Hepatocyte (in vitro differentiated cells): ENCODE data around the gene POLR1D. TPM values are rescaled to one million over a fixed set of nuclear protein-coding genes. Genes with fewer than 3 reads are reported as not detected.

Experiments used
- DNase-seq: peaks from one replicate; pipeline ENCODE4 v3.0.0-alpha.2; 2016; ENCODE audit warnings: low spot score
- H2AFZ ChIP-seq: fragments of 200-600 bp; sonication (generic); 2 replicates; pipeline ENCODE4 v1.6.0; 2016; ENCODE audit warnings: antibody characterized with exemption, mild to moderate bottlenecking
- H3K27ac ChIP-seq: fragments of 200-600 bp; sonication (generic); 2 replicates; pipeline ENCODE4 v1.5.1; 2016; ENCODE audit warnings: mild to moderate bottlenecking
- H3K27me3 ChIP-seq: fragments of 200-600 bp; sonication (generic); 2 replicates; pipeline ENCODE4 v1.6.1; 2016
- H3K36me3 ChIP-seq: fragments of 200-600 bp; sonication (generic); replicated peaks from 2 replicates; pipeline ENCODE4 v1.5.1; 2016; ENCODE audit warnings: low read depth; ENCODE audit not compliant: insufficient read depth
- H3K4me1 ChIP-seq: fragments of 200-600 bp; sonication (generic); 2 replicates; pipeline ENCODE4 v1.5.1; 2016; ENCODE audit warnings: mild to moderate bottlenecking, moderate library complexity; ENCODE audit not compliant: insufficient read depth
- H3K4me2 ChIP-seq: fragments of 200-600 bp; sonication (generic); 2 replicates; pipeline ENCODE4 v1.6.0; 2016
- H3K4me3 ChIP-seq: fragments of 200-600 bp; sonication (generic); 2 replicates; pipeline ENCODE4 v1.5.1; 2016; ENCODE audit warnings: mild to moderate bottlenecking
- H3K79me2 ChIP-seq: fragments of 200-600 bp; sonication (generic); 2 replicates; pipeline ENCODE4 v1.6.0; 2017; ENCODE audit warnings: mild to moderate bottlenecking
- H3K9me2 ChIP-seq: fragments of 200-600 bp; sonication (generic); replicated peaks from 2 replicates; pipeline ENCODE4 v1.6.0; 2017; ENCODE audit warnings: mild to moderate bottlenecking; ENCODE audit not compliant: insufficient read depth
- H3K9me3 ChIP-seq: fragments of 200-600 bp; sonication (generic); 2 replicates; pipeline ENCODE4 v1.5.1; 2016; ENCODE audit warnings: low read depth, mild to moderate bottlenecking
- H4K20me1 ChIP-seq: fragments of 200-600 bp; sonication (generic); 2 replicates; pipeline ENCODE4 v1.6.0; 2016; ENCODE audit warnings: mild to moderate bottlenecking; ENCODE audit not compliant: insufficient read depth, poor library complexity, severe bottlenecking
- CTCF ChIP-seq: fragments of 200-600 bp; sonication (generic); IDR thresholded peaks from 2 replicates; pipeline ENCODE4 v1.5.1; 2016; ENCODE audit warnings: antibody characterized with exemption, mild to moderate bottlenecking; ENCODE audit not compliant: poor library complexity
- EZH2 ChIP-seq: fragments of 200-600 bp; sonication (generic); IDR thresholded peaks from 2 replicates; pipeline ENCODE4 v1.6.1; 2016; ENCODE audit warnings: antibody characterized with exemption, mild to moderate bottlenecking, borderline replicate concordance
- EZH2phosphoT487 ChIP-seq: fragments of 200-600 bp; sonication (generic); IDR thresholded peaks from one replicate; pipeline ENCODE4 v1.6.1; 2018; ENCODE audit warnings: antibody characterized with exemption, mild to moderate bottlenecking, low read depth, moderate library complexity; ENCODE audit not compliant: unreplicated experiment, severe bottlenecking
- WGBS: methylation state at CpG from one replicate; pipeline ENCODE4 v1.1.6; 2016; ENCODE audit warnings: low lambda C conversion rate; ENCODE audit errors: missing lambda C conversion rate; 5-methylcytosine and 5-hydroxymethylcytosine counted together
- polyA plus RNA-seq: library from polyadenylated mRNA; unstranded; fragments of >200 nt; fragmentation: Nextera tagmentation; extraction: Ambion mirVana; gene quantifications from 2 replicates; pipeline ENCODE4 v1.2.1, GENCODE V29; 2016
- total RNA-seq: library from RNA; depleted of rRNA; stranded (reverse); fragments of >200 nt; gene quantifications from 2 replicates; pipeline ENCODE4 v1.2.3, GENCODE V29; 2014

Gene POLR1D
- total and polyA plus RNA-seq, 2 experiments from 2014 or later, result 106 to 116 TPM

DNA sequence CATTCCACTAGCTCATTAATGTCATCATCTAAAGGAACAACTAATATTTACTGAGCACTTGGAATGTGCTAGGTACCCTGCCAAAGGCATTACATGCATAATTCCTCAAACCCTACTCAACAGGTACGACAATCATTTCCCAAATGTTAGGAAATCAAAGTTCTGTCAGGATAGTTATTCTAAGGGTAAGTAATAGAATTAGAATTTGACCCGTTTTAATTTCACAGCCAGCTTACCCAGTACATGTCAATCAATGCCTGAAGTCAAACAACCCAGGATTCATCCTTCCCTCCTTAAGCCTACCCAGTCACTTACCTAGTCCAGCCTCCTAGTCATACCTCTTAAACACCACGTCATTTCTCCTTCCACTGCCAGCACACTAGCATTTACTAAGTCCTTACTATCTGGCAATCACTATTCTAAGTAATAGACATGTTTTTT is 3.8 kb upstream of the POLR1D start:
- Histone ChIP-seq H3K4me1 (peaks cover 43% of the 10 kb centered on the region), H3K79me2 (peaks cover 82% of the 10 kb centered on the region), H3K27ac (peak overlapping the region; percentile 93), H3K4me3 (peak overlapping the region; percentile 83), H4K20me1 (peaks cover 26% of the 10 kb centered on the region), H3K9me2 (no peaks in the 10 kb centered on the region), H3K9me3 (no peaks in the 10 kb centered on the region), H3K4me2 (peak overlapping the region; percentile 79), H2AFZ (no peak overlapping the region), H3K36me3 (no peaks in the 10 kb centered on the region), H3K27me3 (no peaks in the 10 kb centered on the region)
- no peak for TF ChIP-seq EZH2phosphoT487
- DNase-seq, result no peak
- WGBS, result 63% methylated on average over 3 of the region's 3 CpGs

GRCh38 chr13:27619093-27619727 is 2.5 kb upstream of the POLR1D start:
- Histone ChIP-seq H4K20me1 (peaks cover 34% of the 10 kb centered on the region), H3K27ac (peak overlapping the region; percentile 93), H3K4me3 (peak overlapping the region; percentile 83), H3K9me3 (no peaks in the 10 kb centered on the region), H3K27me3 (no peaks in the 10 kb centered on the region), H2AFZ (peak overlapping the region; percentile 73), H3K9me2 (no peaks in the 10 kb centered on the region), H3K4me2 (peak overlapping the region; percentile 79), H3K79me2 (peaks cover 82% of the 10 kb centered on the region), H3K36me3 (no peaks in the 10 kb centered on the region), H3K4me1 (peaks cover 45% of the 10 kb centered on the region)
- 22% methylated on average over 10 of the region's 10 CpGs for WGBS
- TF ChIP-seq EZH2phosphoT487 (no peak), CTCF (no peak), EZH2 (no peak)
- no peak for DNase-seq

- Histone ChIP-seq H3K4me3 (peak overlapping the region; percentile 83), H3K27me3 (no peaks in the 10 kb centered on the region), H2AFZ (peak overlapping the region; percentile 73), H3K27ac (peak overlapping the region; percentile 93), H3K79me2 (peaks cover 82% of the 10 kb centered on the region), H3K36me3 (no peaks in the 10 kb centered on the region), H3K9me3 (no peaks in the 10 kb centered on the region), H4K20me1 (peaks cover 41% of the 10 kb centered on the region), H3K4me1 (peaks cover 46% of the 10 kb centered on the region), H3K4me2 (peak overlapping the region; percentile 79), H3K9me2 (no peaks in the 10 kb centered on the region)
- TF ChIP-seq EZH2 (no peak), CTCF (peak; percentile 27)
- no peak for DNase-seq
- under 1% methylated on average over 34 of the region's 47 CpGs for WGBS
These were observed 1.8 kb upstream of the POLR1D start for GRCh38 chr13:27619728-27620376.

DNA sequence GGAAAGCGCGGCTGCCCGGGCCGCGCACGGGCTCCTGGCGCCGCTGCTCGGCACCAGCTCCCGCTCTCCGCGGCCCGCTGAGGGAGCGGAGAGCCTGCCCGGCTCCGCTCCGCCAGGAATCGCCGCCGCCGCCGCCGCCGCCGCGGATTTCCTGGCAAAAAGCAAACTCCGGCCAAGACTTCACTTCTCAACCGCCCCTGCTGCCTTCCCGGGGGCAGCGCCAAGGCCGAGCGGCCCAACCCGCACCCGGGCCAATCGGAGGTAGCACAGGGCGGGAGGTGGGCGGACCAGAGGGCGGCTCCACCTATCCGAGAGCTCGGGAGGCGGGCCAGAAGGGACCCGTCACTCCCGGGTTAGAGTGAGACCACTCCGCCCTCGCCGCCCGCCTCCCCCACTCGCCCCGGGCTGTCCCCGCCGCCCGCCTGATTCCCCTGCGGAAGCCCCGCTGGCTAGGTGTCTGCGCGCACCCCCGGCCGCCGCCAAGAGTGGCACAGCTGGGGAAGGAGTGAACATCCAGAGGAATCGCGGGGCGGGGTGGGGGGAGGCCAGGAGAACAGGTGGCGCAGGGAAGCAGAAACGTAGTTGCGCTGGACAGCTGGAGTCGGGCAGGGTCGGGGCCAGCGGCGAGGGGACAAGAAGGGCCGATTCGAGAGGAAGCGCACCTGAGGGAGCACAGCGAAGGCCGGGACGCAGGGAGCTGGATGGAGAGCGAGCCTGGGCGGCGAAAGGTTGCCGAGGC is 1.1 kb upstream of the POLR1D start, which contains the start of gene LNX2:
Gene LNX2, minus strand, starts transcription at position 153 of the 739 bp plus-strand sequence. CDS start 38,826 bp downstream, outside the sequence.
- Histone ChIP-seq H3K4me3 (peak within 1 kb of the TSS; percentile 90), H3K27me3 (no peaks in the 10 kb centered on the region), H3K27ac (peak within 1 kb of the TSS; percentile 97), H3K9me2 (no peaks in the 10 kb centered on the region), H3K79me2 (peaks cover 82% of the 10 kb centered on the region), H3K36me3 (no peaks in the 10 kb centered on the region), H3K9me3 (no peaks in the 10 kb centered on the region), H4K20me1 (peaks cover 46% of the 10 kb centered on the region), H3K4me2 (peak within 1 kb of the TSS; percentile 87), H3K4me1 (peaks cover 46% of the 10 kb centered on the region), H2AFZ (peak within 1 kb of the TSS; percentile 76)
- 2% methylated on average over 22 of the region's 79 CpGs for WGBS
- DNase-seq, result peak; percentile 99
- TF ChIP-seq EZH2phosphoT487 (no peak), CTCF (no peak), EZH2 (no peak)
